GM18499 (cell line): ENCODE results near the gene ATE1.
"Not testable (repeated sequence)": the region's sequence is repeated elsewhere in the genome, so short reads cannot be mapped to it uniquely, and the experiment has no call there.

Experiments used
- ATAC-seq: cut with Tn5 transposase; IDR thresholded peaks from one replicate; pipeline ENCODE4 v1.9.1; 2021; ENCODE audit warnings: moderate number of reproducible peaks; ENCODE audit not compliant: insufficient read depth, unreplicated experiment

Gene ATE1

GRCh38 chr10:121835376-121835775 lies 92.5 kb downstream of the ATE1 start:
- ATAC-seq, result no peak

- ATAC-seq, result no peak
Observed at GRCh38 chr10:121834757-121835156, 93.1 kb downstream of the ATE1 start.

GRCh38 chr10:121833387-121833786 lies 94.4 kb downstream of the ATE1 start:
- no peak for ATAC-seq

- ATAC-seq, result no peak
Observed at GRCh38 chr10:121832647-121833046, 95.2 kb downstream of the ATE1 start.

- no peak for ATAC-seq
Observed at GRCh38 chr10:121831777-121832176, 96.1 kb downstream of the ATE1 start.

- no peak for ATAC-seq
Observed at GRCh38 chr10:121831237-121831636, 96.6 kb downstream of the ATE1 start.

GRCh38 chr10:121830101-121830500 lies 97.7 kb downstream of the ATE1 start:
- ATAC-seq, result no peak

GRCh38 chr10:121828045-121828444 lies 99.8 kb downstream of the ATE1 start:
- no peak for ATAC-seq

- not testable (repeated sequence) for ATAC-seq
Observed at GRCh38 chr10:121826773-121827172, 101.1 kb downstream of the ATE1 start.

GRCh38 chr10:121823993-121824463 lies 103.8 kb downstream of the ATE1 start:
- no peak for ATAC-seq

- ATAC-seq, result no peak
Observed at GRCh38 chr10:121822724-121823123, 105.1 kb downstream of the ATE1 start.

- ATAC-seq, result no peak
Observed at GRCh38 chr10:121822180-121822579, 105.7 kb downstream of the ATE1 start.

- no peak for ATAC-seq
Observed at GRCh38 chr10:121819049-121819448, 108.8 kb downstream of the ATE1 start.

GRCh38 chr10:121818599-121818998 lies 109.2 kb downstream of the ATE1 start:
- ATAC-seq, result no peak

GRCh38 chr10:121816197-121816596 lies 111.6 kb downstream of the ATE1 start:
- ATAC-seq, result no peak

- no peak for ATAC-seq
Observed at GRCh38 chr10:121813857-121814256, 114.0 kb downstream of the ATE1 start.

- ATAC-seq, result no peak
Observed at GRCh38 chr10:121813211-121813815, 114.5 kb downstream of the ATE1 start.

GRCh38 chr10:121812031-121812430 lies 115.8 kb downstream of the ATE1 start:
- ATAC-seq, result no peak

GRCh38 chr10:121811386-121811785 lies 116.4 kb downstream of the ATE1 start:
- no peak for ATAC-seq

- no peak for ATAC-seq
Observed at GRCh38 chr10:121808835-121809234, 119.0 kb downstream of the ATE1 start.

- ATAC-seq, result no peak
Observed at GRCh38 chr10:121804460-121804859, 123.4 kb downstream of the ATE1 start.

GRCh38 chr10:121803611-121804010 lies 124.2 kb downstream of the ATE1 start:
- ATAC-seq, result no peak

GRCh38 chr10:121800831-121801230 lies 127.0 kb downstream of the ATE1 start:
- no peak for ATAC-seq
